ENCODE results near the gene PTCH1.

PTCH1 gene

DNA sequence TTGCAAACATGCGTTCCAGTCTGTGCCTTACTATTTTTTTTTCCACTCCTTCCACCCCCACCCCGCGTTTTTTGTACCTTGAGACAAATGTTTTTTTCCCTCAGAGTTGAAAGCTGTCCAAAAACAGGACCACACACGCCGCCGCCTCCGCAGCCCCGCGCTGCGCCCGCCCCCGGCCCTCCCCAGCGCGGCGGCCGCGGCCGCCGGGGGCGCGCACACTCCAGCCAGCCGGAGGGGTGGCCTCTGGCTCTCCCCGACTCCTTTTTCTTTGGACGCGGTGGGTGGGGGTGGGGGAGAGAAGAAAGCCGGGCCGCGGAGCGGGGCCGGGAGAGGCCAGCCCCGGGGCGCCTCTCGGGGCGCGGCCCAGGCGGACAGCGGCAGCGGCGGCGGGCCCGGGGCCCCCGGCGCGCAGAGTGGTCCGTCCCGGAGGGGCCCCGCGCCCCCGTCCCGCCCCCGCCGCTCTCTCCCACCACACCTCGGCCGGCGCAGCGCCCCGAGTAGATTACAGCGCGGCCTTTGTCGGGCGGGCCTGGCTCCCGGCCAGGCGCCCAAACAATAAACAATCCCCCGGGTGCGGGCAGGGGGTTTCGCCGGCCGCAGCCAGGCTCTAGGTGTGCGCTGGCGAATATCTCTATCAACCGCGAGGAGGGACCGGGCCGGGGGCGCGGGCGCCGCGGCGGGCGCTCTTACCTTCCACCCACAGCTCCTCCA is 10.9 kb downstream of the PTCH1 start:
- TF ChIP-seq, protein P1, sequence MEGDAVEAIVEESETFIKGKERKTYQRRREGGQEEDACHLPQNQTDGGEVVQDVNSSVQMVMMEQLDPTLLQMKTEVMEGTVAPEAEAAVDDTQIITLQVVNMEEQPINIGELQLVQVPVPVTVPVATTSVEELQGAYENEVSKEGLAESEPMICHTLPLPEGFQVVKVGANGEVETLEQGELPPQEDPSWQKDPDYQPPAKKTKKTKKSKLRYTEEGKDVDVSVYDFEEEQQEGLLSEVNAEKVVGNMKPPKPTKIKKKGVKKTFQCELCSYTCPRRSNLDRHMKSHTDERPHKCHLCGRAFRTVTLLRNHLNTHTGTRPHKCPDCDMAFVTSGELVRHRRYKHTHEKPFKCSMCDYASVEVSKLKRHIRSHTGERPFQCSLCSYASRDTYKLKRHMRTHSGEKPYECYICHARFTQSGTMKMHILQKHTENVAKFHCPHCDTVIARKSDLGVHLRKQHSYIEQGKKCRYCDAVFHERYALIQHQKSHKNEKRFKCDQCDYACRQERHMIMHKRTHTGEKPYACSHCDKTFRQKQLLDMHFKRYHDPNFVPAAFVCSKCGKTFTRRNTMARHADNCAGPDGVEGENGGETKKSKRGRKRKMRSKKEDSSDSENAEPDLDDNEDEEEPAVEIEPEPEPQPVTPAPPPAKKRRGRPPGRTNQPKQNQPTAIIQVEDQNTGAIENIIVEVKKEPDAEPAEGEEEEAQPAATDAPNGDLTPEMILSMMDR (IDR thresholded peaks at IDR 0.05; ENCODE audit: control extremely low read depth, extremely low read depth, low read depth, missing control alignments): no peak
- ChIA-PET CTCF (no interaction called here), POLR2A (no interaction called here)
- peak; percentile 68 for DNase-seq (ENCODE audit: extremely low spot score)

GRCh38 chr9:95505072-95505716 is 11.6 kb downstream of the PTCH1 start:
- no peak for DNase-seq (ENCODE audit: extremely low spot score)
- TF ChIP-seq, protein P1 (IDR thresholded peaks at IDR 0.05; ENCODE audit: control extremely low read depth, extremely low read depth, low read depth, missing control alignments): no peak
- ChIA-PET CTCF (no interaction called here), POLR2A (no interaction called here)

GRCh38 chr9:95504053-95504963 is 12.5 kb downstream of the PTCH1 start:
- no peak for DNase-seq (ENCODE audit: extremely low spot score)
- TF ChIP-seq, protein P1 (IDR thresholded peaks at IDR 0.05; ENCODE audit: control extremely low read depth, extremely low read depth, low read depth, missing control alignments): no peak
- CTCF ChIA-PET: no interaction called here
- POLR2A ChIA-PET: no interaction called here

- ChIA-PET CTCF (interaction anchor here (0.8 kb wide), 1 partner anchor 27 kb away, joined by 4 read pairs; no protein-coding TSS in a partner anchor), POLR2A (no interaction called here)
- TF ChIP-seq, protein P1 (IDR thresholded peaks at IDR 0.05; ENCODE audit: control extremely low read depth, extremely low read depth, low read depth, missing control alignments): no peak
- DNase-seq (ENCODE audit: extremely low spot score): no peak
Observed at GRCh38 chr9:95503369-95503768, 13.4 kb downstream of the PTCH1 start.

- CTCF ChIA-PET: interaction anchor here (0.9 kb wide), 2 partner anchors 12 to 15 kb away, joined by 3 read pairs; no protein-coding TSS in a partner anchor
- no peak for DNase-seq (ENCODE audit: extremely low spot score)
- POLR2A ChIA-PET: no interaction called here
Observed at GRCh38 chr9:95502248-95502647, 14.5 kb downstream of the PTCH1 start.

DNA sequence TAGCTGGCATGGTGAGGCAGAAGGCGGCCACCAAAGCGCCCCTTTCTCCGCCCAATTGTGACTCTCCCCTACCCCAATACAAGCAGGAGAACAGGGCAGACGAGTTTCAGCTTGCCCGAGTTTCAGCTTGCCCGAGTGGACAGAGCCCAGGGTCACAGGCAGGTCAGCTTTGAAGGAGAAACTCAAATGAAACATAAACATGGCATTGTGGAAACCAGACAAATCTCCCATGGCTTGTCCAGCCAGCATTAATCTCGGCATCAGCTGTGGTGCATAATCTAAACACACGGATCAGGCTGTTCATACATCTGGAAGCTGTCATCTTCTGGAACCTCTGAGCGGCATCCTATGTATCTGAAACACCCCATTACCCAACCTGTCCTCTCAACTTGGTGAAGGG is 16.9 kb downstream of the PTCH1 start:
- TF ChIP-seq, protein P1 (IDR thresholded peaks at IDR 0.05; ENCODE audit: control extremely low read depth, extremely low read depth, low read depth, missing control alignments): no peak
- POLR2A ChIA-PET: no interaction called here
- CTCF ChIA-PET: interaction anchor here (0.8 kb wide), 1 partner anchor 17 kb away, joined by 3 read pairs; no protein-coding TSS in a partner anchor
- no peak for DNase-seq (ENCODE audit: extremely low spot score)

More at GRCh38 chr9:95502248-95502647, 14.5 kb downstream of the PTCH1 start:
- TF ChIP-seq, protein P1 (IDR thresholded peaks at IDR 0.05; ENCODE audit: control extremely low read depth, extremely low read depth, low read depth, missing control alignments): no peak

All from GM10248 (cell line).